ENCODE measurements around the gene PLEKHM2. TPM values are rescaled to one million over a fixed set of nuclear protein-coding genes. Genes with fewer than 3 reads are reported as not detected.

The PLEKHM2 gene
- total RNA-seq, 3 donors from 2014 or later (not counting 1 experiment from before 2014, with no cell fraction given): 47.8 to 61.0 (median 50.9) TPM

DNA sequence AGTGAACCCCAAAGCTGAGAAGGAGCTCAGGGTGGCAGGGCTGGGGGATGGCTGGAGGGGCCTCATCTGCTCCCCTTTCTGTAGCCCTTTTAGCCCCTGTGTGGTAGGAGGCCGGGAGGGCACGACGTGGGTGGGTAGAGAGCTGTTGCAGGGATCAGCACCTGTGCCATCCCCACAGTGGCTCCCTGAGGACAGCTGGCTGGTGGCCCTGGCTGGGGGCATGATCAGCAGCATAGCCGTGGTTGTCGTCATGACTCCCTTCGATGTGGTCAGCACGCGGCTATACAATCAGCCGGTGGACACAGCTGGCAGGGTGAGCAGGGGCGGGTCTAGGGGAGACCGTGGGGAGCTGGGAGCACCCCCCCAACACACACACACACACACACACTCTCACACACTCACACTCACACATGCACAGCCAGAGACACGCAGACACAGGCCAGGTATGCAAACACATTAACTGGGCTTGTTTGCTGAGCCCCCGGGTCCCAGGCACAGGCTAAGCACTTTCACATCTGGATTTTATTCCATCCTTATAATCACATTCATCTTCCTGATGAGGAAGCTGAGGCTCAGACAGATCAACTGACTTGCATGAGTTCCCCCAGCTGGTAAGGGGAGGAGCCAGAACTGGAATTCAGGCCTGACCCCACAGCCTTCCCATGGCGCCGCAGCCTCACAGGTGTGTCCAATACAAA is 54.4 kb downstream of the PLEKHM2 start:
- Histone ChIP-seq H3K4me3 (ENCODE audit: low read length) (no peak overlapping the region), H3K36me3 (ENCODE audit: control insufficient read depth, insufficient read depth, low read length) (peaks cover 8% of the 10 kb centered on the region), H3K4me1 (ENCODE audit: control insufficient read depth, insufficient read depth, low read length) (peaks cover 7% of the 10 kb centered on the region), H3K27ac (ENCODE audit: low read length) (no peak overlapping the region), H3K27me3 (ENCODE audit: control insufficient read depth, insufficient read depth, low read length) (no peaks in the 10 kb centered on the region), H3K9me3 (ENCODE audit: control insufficient read depth, insufficient read depth, low read length) (no peaks in the 10 kb centered on the region)
- intact Hi-C loops (cut with micrococcal nuclease): no loop called here
- Mint-ChIP-seq H3K4me3 (no peak overlapping the region), H3K36me3 (no peaks in the 10 kb centered on the region), H3K9me3 (no peaks in the 10 kb centered on the region), H3K27me3 (ENCODE audit: low read depth in 2 of 2) (no peaks in the 10 kb centered on the region), H3K27ac (no peak overlapping the region), H3K4me1 (peaks cover 0 to 7% of the 10 kb centered on the region in 2 donors)
- DNase-seq (no peak), ATAC-seq (no peak)
- TF ChIP-seq, protein P1, sequence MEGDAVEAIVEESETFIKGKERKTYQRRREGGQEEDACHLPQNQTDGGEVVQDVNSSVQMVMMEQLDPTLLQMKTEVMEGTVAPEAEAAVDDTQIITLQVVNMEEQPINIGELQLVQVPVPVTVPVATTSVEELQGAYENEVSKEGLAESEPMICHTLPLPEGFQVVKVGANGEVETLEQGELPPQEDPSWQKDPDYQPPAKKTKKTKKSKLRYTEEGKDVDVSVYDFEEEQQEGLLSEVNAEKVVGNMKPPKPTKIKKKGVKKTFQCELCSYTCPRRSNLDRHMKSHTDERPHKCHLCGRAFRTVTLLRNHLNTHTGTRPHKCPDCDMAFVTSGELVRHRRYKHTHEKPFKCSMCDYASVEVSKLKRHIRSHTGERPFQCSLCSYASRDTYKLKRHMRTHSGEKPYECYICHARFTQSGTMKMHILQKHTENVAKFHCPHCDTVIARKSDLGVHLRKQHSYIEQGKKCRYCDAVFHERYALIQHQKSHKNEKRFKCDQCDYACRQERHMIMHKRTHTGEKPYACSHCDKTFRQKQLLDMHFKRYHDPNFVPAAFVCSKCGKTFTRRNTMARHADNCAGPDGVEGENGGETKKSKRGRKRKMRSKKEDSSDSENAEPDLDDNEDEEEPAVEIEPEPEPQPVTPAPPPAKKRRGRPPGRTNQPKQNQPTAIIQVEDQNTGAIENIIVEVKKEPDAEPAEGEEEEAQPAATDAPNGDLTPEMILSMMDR (IDR thresholded peaks at IDR 0.05): no peak
- WGBS (ENCODE audit: insufficient coverage): 85% methylated on average over 15 of the region's 15 CpGs

DNA sequence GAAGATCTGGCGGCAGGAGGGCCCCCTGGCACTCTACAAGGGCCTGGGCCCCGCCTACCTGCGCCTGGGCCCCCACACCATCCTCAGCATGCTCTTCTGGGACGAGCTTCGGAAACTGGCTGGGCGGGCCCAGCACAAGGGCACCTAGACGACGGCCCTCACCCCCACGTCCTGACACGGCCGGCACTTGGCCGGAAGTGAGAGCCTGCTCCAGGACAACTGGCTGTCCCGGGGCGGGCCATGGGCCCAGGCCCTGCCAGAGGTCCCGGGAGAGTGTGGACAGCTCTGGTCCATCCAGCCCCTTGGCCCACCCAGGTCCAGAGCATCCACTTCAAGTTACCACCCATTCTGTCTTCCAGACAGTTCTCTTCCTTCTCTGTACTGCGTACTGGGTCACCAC is 55.1 kb downstream of the PLEKHM2 start:
- Mint-ChIP-seq H3K36me3 (no peaks in the 10 kb centered on the region), H3K4me3 (no peak overlapping the region), H3K27me3 (ENCODE audit: low read depth in 2 of 2) (no peaks in the 10 kb centered on the region), H3K27ac (no peak overlapping the region), H3K9me3 (no peaks in the 10 kb centered on the region), H3K4me1 (peaks cover 0 to 7% of the 10 kb centered on the region in 2 donors)
- Histone ChIP-seq H3K36me3 (ENCODE audit: control insufficient read depth, insufficient read depth, low read length) (peaks cover 1% of the 10 kb centered on the region), H3K4me1 (ENCODE audit: control insufficient read depth, insufficient read depth, low read length) (peaks cover 7% of the 10 kb centered on the region), H3K4me3 (ENCODE audit: low read length) (no peak overlapping the region), H3K9me3 (ENCODE audit: control insufficient read depth, insufficient read depth, low read length) (no peaks in the 10 kb centered on the region), H3K27ac (ENCODE audit: low read length) (no peak overlapping the region), H3K27me3 (ENCODE audit: control insufficient read depth, insufficient read depth, low read length) (no peaks in the 10 kb centered on the region)
- 97% methylated on average over 16 of the region's 16 CpGs for WGBS (ENCODE audit: insufficient coverage)
- intact Hi-C loops (cut with micrococcal nuclease): no loop called here
- TF ChIP-seq, protein P1 (IDR thresholded peaks at IDR 0.05): no peak
- ATAC-seq (no peak), DNase-seq (no peak)

DNA sequence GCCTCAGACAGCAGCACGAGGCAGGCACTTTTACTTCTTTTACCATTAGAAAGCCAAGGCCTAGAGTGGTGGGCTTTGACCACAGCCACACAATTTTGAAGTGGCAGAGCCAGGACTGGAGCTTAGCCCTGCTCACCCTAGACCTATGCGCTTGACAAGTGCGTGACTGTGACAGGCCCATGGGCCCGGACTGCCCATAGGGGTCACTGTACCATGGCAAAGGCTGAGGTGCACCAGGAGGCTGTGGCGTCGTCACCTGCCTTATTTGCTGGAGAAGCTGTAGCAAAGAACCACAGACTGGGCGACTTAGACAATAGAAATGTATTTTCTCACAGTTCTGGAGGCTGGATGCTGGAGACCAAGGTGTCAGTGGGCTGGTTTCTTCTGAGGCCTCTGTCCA is 55.6 kb downstream of the PLEKHM2 start:
- no peak overlapping the region for H3K27ac Mint-ChIP-seq
- TF ChIP-seq, protein P1 (IDR thresholded peaks at IDR 0.05): no peak
- DNase-seq (no peak), ATAC-seq (no peak)
- 89% methylated on average over 7 of the region's 7 CpGs for WGBS (ENCODE audit: insufficient coverage)
- peaks cover 0 to 7% of the 10 kb centered on the region in 2 donors for H3K4me1 Mint-ChIP-seq
- H3K36me3 Mint-ChIP-seq: no peaks in the 10 kb centered on the region
- no peak overlapping the region for H3K4me3 ChIP-seq (ENCODE audit: low read length)
- H3K4me1 ChIP-seq (ENCODE audit: control insufficient read depth, insufficient read depth, low read length): peaks cover 7% of the 10 kb centered on the region
- no peaks in the 10 kb centered on the region for H3K9me3 ChIP-seq (ENCODE audit: control insufficient read depth, insufficient read depth, low read length)
- H3K9me3 Mint-ChIP-seq: no peaks in the 10 kb centered on the region
- H3K27me3 Mint-ChIP-seq (ENCODE audit: low read depth in 2 of 2): no peaks in the 10 kb centered on the region
- no peaks in the 10 kb centered on the region for H3K27me3 ChIP-seq (ENCODE audit: control insufficient read depth, insufficient read depth, low read length)
- intact Hi-C loops (cut with micrococcal nuclease): no loop called here
- H3K27ac ChIP-seq (ENCODE audit: low read length): no peak overlapping the region
- H3K36me3 ChIP-seq (ENCODE audit: control insufficient read depth, insufficient read depth, low read length): no peaks in the 10 kb centered on the region
- H3K4me3 Mint-ChIP-seq: no peak overlapping the region
